Measurements from ENCODE around the gene DNAJB12. TPM values are rescaled to one million over a fixed set of nuclear protein-coding genes. Genes with fewer than 3 reads are reported as not detected.

Gene DNAJB12
- total RNA-seq, 1 experiment from 2014 or later = 27.6 TPM

DNA sequence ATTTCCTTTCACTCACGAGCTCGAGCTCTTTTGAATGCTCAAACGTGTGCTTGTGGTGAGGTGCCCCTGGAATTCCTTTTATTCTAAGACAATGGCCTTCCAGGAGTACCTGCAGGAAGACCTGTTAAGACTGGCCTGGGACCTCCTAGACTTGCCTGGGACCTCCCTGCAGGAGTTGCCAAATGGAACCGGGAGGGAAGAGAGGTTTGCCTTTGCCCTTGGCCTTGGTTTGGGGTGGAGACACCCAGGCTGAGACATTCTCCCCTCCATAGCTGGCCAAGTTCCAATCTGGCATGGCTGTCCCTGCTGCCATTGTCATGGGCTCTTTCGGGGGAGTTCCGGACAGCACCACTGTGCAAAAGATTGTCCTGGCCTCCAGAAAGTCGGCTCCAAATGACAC is 39.7 kb downstream of the DNAJB12 start:
- Histone ChIP-seq H4K91ac (ENCODE audit: insufficient read length, low read depth, low read length) (no peak overlapping the region), H3T11ph (ENCODE audit: low read length) (no peak overlapping the region), H2BK20ac (ENCODE audit: low read depth, low read length, poor library complexity, severe bottlenecking) (no peak overlapping the region), H4K20me1 (ENCODE audit: control insufficient read depth, insufficient read depth, insufficient read length) (no peaks in the 10 kb centered on the region), H3K23me2 (ENCODE audit: insufficient read length, low read depth, low read length, poor library complexity, severe bottlenecking) (peaks cover 3% of the 10 kb centered on the region), H2AFZ (ENCODE audit: low read length) (no peak overlapping the region), H2BK15ac (ENCODE audit: low read depth, low read length) (no peak overlapping the region), H3K79me2 (ENCODE audit: insufficient read depth, low read length) (no peaks in the 10 kb centered on the region), H4K8ac (replicated peaks; ENCODE audit: insufficient read length, low read depth, low read length) (no peak overlapping the region), H3K18ac (ENCODE audit: insufficient read length, low read depth, low read length) (no peak overlapping the region), H4K5ac (ENCODE audit: insufficient read length, low read depth, low read length) (no peak overlapping the region), H3K4me1 (ENCODE audit: insufficient read depth, low read length) (peaks cover 6% of the 10 kb centered on the region; the same call in 1 of the 2 replicates), H3K9ac (ENCODE audit: extremely low read depth, insufficient read length, low read length) (no peak overlapping the region), H3K4me2 (ENCODE audit: insufficient read depth, insufficient read length, low read length) (no peak overlapping the region), H2AK5ac (ENCODE audit: insufficient read length, low read length) (no peak overlapping the region), H2BK120ac (ENCODE audit: low read depth, low read length, poor library complexity, severe bottlenecking) (no peak overlapping the region), H3K27ac (ENCODE audit: insufficient read length, low read depth, low read length) (no peak overlapping the region), H3K79me1 (ENCODE audit: insufficient read depth, low read depth, low read length, poor library complexity, severe bottlenecking) (no peaks in the 10 kb centered on the region), H2BK5ac (ENCODE audit: insufficient read length, low read length) (no peak overlapping the region), H3K23ac (ENCODE audit: insufficient read length, low read depth, low read length) (no peak overlapping the region), H3K4ac (ENCODE audit: low read depth, low read length) (no peak overlapping the region), H3K27me3 (ENCODE audit: insufficient read depth, low read length) (no peaks in the 10 kb centered on the region), H3K56ac (ENCODE audit: insufficient read length, low read depth, low read length) (no peak overlapping the region), H3K14ac (ENCODE audit: insufficient read depth, low read length) (0 out of 2 replicates have a peak overlapping the region, but pooled peaks have one; percentile 3), H3K9me3 (ENCODE audit: control insufficient read depth, low read depth, low read length) (no peaks in the 10 kb centered on the region), H2BK12ac (ENCODE audit: insufficient read length, low read depth, low read length) (no peak overlapping the region)
- Mint-ChIP-seq H3K4me3 (no peak overlapping the region), H3K4me1 (peaks cover 34 to 37% of the 10 kb centered on the region in 2 experiments), H3K27me3 (ENCODE audit: low read depth) (peaks cover 2% of the 10 kb centered on the region), H3K27ac (peak overlapping the region; percentile 66 to 87 (median 85)), H3K9me3 (no peaks in the 10 kb centered on the region; a peak in 1 of 5 replicates), H3K36me3 (ENCODE audit: insufficient read depth in 1 of 3, low read depth in 3 of 3) (no peaks in the 10 kb centered on the region)
- no CpG with 5 or more reads among the region's 7 CpGs for WGBS (ENCODE audit: extremely low coverage, insufficient read length, low lambda C conversion rate)
- TF ChIP-seq, protein P1, sequence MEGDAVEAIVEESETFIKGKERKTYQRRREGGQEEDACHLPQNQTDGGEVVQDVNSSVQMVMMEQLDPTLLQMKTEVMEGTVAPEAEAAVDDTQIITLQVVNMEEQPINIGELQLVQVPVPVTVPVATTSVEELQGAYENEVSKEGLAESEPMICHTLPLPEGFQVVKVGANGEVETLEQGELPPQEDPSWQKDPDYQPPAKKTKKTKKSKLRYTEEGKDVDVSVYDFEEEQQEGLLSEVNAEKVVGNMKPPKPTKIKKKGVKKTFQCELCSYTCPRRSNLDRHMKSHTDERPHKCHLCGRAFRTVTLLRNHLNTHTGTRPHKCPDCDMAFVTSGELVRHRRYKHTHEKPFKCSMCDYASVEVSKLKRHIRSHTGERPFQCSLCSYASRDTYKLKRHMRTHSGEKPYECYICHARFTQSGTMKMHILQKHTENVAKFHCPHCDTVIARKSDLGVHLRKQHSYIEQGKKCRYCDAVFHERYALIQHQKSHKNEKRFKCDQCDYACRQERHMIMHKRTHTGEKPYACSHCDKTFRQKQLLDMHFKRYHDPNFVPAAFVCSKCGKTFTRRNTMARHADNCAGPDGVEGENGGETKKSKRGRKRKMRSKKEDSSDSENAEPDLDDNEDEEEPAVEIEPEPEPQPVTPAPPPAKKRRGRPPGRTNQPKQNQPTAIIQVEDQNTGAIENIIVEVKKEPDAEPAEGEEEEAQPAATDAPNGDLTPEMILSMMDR (conservative IDR thresholded peaks at IDR 0.05) = no peak
- DNase-seq = peak; percentile 52
